Mucosa of stomach (tissue), 1 donor: ENCODE data around the gene SENP8.
"Not testable (repeated sequence)": the region's sequence is repeated elsewhere in the genome, so short reads cannot be mapped to it uniquely, and the experiment has no call there.

Experiments
- H3K27me3 ChIP-seq: one replicate; pipeline ENCODE4 v1.7.0; 2013; ENCODE audit warnings: mild to moderate bottlenecking, low read length; ENCODE audit not compliant: control insufficient read depth, insufficient read depth
- H3K36me3 ChIP-seq: one replicate; pipeline ENCODE4 v1.7.0; 2013; ENCODE audit warnings: low read length; ENCODE audit not compliant: control insufficient read depth, insufficient read depth
- H3K4me1 ChIP-seq: one replicate; pipeline ENCODE4 v1.7.0; 2013; ENCODE audit warnings: mild to moderate bottlenecking, low read length; ENCODE audit not compliant: control insufficient read depth, insufficient read depth
- H3K4me3 ChIP-seq: one replicate; pipeline ENCODE4 v1.7.0; 2013; ENCODE audit warnings: low read length
- H3K9ac ChIP-seq: one replicate; pipeline ENCODE4 v1.7.0; 2013; ENCODE audit warnings: mild to moderate bottlenecking, low read length, moderate library complexity
- H3K9me3 ChIP-seq: one replicate; pipeline ENCODE4 v1.7.0; 2013; ENCODE audit warnings: mild to moderate bottlenecking, low read length, moderate library complexity; ENCODE audit not compliant: control insufficient read depth
- donor health status: Pancreatic carcinoma.

SENP8 gene

GRCh38 chr15:72118017-72118978, at the start of gene SENP8, which contains the start of gene MYO9A:
TSS of gene SENP8 (plus strand) at chr15:72118403. CDS start at chr15:72139624, 21,221 bp downstream.
TSS of gene MYO9A (minus strand) at chr15:72118150. CDS start at chr15:72046563, 71,587 bp downstream.
- no peaks in the 10 kb centered on the region for H3K9me3 ChIP-seq
- peaks cover 3% of the 10 kb centered on the region for H3K4me1 ChIP-seq
- peak within 1 kb of the TSS; percentile 86 for H3K9ac ChIP-seq
- peak within 1 kb of the TSS; percentile 80 for H3K4me3 ChIP-seq
- H3K36me3 ChIP-seq: no peaks in the 10 kb centered on the region
- H3K27me3 ChIP-seq: no peaks in the 10 kb centered on the region

DNA sequence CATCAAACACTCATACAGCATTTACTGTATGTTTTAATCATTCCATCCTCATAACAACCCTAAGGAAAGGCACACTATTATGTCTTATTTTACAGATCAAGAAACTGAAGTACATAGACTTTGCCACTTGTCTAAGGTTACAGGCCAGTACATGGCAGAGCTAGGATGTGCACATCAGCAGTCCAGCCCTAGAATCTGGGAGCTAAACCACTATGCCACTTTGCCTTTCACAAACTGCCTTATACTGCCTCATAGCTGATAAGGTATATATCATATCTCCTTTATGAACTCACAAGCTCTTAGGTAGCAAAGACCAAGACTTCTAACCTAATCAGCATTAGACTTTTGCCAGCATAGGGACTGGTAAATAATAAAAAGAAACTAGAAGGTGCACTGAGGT, 49.3 kb upstream of the SENP8 start:
- H3K27me3 ChIP-seq: no peaks in the 10 kb centered on the region
- H3K9ac ChIP-seq: no peak overlapping the region
- no peak overlapping the region for H3K4me3 ChIP-seq
- H3K36me3 ChIP-seq: no peaks in the 10 kb centered on the region
- H3K9me3 ChIP-seq: no peaks in the 10 kb centered on the region
- H3K4me1 ChIP-seq: peaks cover 6% of the 10 kb centered on the region

DNA sequence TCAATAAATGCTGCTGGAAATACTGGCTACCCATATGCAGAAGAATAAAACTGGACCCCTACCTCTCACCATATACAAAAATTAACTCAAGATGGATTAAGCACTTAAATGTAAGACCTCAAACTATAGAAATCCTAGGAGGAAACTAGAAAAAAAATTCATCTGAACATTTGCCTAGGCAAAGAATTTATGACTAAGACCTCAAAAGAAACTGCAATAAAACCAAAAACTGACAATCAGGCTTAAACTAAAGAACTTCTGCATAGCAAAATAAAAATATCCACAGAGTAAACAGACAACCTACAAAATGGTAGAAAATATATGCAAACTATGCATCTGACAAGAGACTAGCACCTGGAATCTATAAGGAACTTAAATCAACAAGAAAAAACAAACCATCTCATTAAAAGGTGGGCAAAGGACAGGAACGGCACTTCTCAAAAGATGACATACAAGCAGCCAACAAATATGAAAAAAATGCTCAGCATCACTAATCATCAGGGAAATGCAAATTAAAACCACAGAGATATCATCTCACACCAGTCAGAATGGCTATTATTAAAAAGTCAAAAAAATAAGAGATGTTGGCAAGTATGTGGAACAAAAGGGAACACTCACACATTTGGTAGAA, 47.3 kb upstream of the SENP8 start:
- Histone ChIP-seq H3K9me3 (no peaks in the 10 kb centered on the region), H3K36me3 (no peaks in the 10 kb centered on the region), H3K4me1 (peaks cover 6% of the 10 kb centered on the region), H3K27me3 (no peaks in the 10 kb centered on the region), H3K4me3 (no peak overlapping the region), H3K9ac (no peak overlapping the region)

DNA sequence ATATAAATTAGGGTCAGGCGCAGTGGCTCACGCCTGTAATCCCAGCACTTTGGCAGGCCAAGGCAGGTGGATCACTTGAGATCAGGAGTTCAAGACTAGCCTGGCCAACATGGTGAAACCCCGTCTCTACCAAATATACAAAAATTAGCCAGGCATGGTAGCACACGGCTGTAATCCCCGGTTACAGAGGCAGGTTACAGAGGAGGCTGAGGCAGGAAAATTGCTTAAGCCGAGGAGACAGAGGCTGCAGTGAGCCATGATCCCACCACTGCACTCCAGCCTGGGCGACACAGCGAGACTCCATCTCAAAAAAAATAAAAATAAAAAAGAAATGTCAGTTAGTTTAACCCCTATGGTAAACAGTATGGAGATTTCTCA, 46.8 kb upstream of the SENP8 start:
- H3K27me3 ChIP-seq: not testable (repeated sequence)

GRCh38 chr15:72074335-72075060, 43.7 kb upstream of the SENP8 start:
- no peaks in the 10 kb centered on the region for H3K36me3 ChIP-seq
- H3K27me3 ChIP-seq: no peaks in the 10 kb centered on the region
- H3K4me1 ChIP-seq: no peaks in the 10 kb centered on the region
- H3K9ac ChIP-seq: no peak overlapping the region
- H3K9me3 ChIP-seq: no peaks in the 10 kb centered on the region
- no peak overlapping the region for H3K4me3 ChIP-seq

More for the DNA sequence above, 46.8 kb upstream of the SENP8 start:
- H3K9ac ChIP-seq, H3K4me3 ChIP-seq, H3K4me1 ChIP-seq, H3K9me3 ChIP-seq, H3K36me3 ChIP-seq: not testable (repeated sequence)

DNA sequence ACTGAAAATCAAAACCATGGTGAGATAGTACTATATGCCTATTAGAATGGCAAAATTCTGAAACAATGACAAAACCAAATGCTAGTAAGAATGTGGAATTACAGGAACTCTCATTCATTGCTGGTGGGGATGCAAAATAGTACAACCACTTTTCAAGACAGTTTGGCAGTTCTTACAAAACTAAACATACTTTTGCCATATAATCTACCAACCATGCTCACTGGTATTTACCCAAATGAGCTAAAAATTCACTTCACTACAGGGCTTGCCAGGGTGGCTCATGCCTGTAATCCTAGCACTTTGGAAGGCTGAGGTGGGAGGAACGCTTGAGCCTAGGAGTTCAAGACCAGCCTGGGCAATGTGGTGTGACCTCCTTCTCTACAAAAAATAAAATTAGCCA, 40.3 kb upstream of the SENP8 start:
- H3K9ac ChIP-seq: no peak overlapping the region
- no peaks in the 10 kb centered on the region for H3K27me3 ChIP-seq
- H3K36me3 ChIP-seq: no peaks in the 10 kb centered on the region
- H3K4me1 ChIP-seq: no peaks in the 10 kb centered on the region
- H3K9me3 ChIP-seq: no peaks in the 10 kb centered on the region
- no peak overlapping the region for H3K4me3 ChIP-seq

DNA sequence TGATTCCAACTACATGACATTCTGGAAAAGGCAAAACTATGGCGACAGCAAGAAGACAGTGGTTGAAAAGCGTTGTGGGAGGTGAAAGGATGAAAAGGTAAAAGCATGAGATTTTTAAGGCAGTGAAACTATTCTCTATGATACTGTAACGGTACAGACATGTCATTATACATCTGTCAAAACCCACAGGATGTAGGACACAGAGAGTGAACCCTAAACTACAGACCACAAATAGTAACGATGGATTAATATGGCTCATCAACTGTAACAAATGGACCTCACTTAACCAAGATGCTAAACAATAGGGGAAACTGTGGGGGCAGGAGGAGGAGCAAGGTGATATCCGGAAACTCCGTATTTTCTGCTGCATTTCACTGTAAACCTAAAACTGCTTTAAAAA, 39.3 kb upstream of the SENP8 start:
- no peaks in the 10 kb centered on the region for H3K9me3 ChIP-seq
- no peak overlapping the region for H3K9ac ChIP-seq
- no peaks in the 10 kb centered on the region for H3K27me3 ChIP-seq

DNA sequence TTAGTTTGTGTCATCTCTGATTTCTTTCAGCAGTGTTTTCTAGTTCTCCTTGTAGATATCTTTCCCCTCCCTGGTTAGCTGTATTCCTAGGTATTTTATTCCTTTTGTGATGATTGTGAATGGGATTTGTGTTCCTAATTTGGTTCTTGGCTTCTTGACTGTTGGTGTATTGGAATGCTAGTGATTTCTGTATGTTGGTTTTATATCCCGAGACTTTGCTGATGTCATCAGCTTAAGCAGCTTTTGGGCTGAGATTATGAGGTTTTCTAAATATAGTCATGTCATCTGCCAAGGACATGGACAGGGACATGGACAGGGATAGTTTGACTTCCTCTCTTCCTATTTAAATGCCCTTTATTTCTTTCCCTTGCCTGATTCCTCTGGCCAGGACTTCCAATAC, 36.0 kb upstream of the SENP8 start:
- H3K4me3 ChIP-seq: no peak overlapping the region
- no peaks in the 10 kb centered on the region for H3K36me3 ChIP-seq
- H3K9ac ChIP-seq: no peak overlapping the region
- H3K27me3 ChIP-seq: no peaks in the 10 kb centered on the region
- H3K4me1 ChIP-seq: no peaks in the 10 kb centered on the region
- H3K9me3 ChIP-seq: no peaks in the 10 kb centered on the region

More for the DNA sequence above, 39.3 kb upstream of the SENP8 start:
- no peaks in the 10 kb centered on the region for H3K36me3 ChIP-seq
- H3K4me1 ChIP-seq: no peaks in the 10 kb centered on the region
- H3K4me3 ChIP-seq: no peak overlapping the region

DNA sequence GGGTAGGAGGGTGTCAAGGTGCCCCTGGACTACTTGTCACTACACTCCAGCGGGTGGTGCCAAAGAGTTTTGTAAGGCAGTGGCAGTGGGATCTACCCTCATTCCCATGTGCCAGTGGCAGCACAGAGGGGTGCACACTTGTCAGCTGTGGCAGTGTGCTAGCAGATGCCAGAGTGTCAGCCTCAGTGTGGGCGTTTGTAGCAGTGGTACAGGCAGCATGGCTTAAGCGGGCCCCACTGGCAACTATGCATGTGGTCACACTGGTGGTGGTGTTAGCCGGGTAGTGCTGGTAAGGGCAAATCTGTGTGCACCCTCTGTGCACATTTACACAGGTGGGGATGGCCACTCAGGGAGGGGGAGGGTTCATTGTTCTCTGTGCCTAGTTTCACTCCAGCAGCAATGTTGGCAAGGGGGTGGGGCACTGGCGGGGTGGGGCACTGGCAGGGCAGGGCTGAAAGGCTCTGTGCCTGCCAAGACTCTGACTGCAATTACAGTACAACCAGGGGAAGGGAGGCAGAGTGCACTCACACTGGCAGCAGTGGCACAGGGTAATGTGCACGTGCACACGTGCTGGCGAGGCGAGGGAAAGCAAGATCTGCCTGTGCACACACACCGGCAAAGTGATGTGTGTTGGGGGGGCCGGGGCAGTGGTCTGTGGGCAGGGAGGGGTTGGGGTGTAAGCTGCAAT, 32.0 kb upstream of the SENP8 start:
- Histone ChIP-seq H3K4me1 (no peaks in the 10 kb centered on the region), H3K27me3 (no peaks in the 10 kb centered on the region), H3K9me3 (no peaks in the 10 kb centered on the region), H3K36me3 (no peaks in the 10 kb centered on the region), H3K4me3 (no peak overlapping the region), H3K9ac (no peak overlapping the region)

GRCh38 chr15:72086920-72087648, 31.1 kb upstream of the SENP8 start:
- H3K9me3 ChIP-seq: no peaks in the 10 kb centered on the region
- H3K9ac ChIP-seq: no peak overlapping the region
- no peaks in the 10 kb centered on the region for H3K27me3 ChIP-seq
- no peak overlapping the region for H3K4me3 ChIP-seq
- no peaks in the 10 kb centered on the region for H3K36me3 ChIP-seq
- H3K4me1 ChIP-seq: peaks cover 2% of the 10 kb centered on the region

GRCh38 chr15:72092006-72092405, 26.2 kb upstream of the SENP8 start:
- no peaks in the 10 kb centered on the region for H3K27me3 ChIP-seq
- H3K4me3 ChIP-seq: no peak overlapping the region
- peaks cover 4% of the 10 kb centered on the region for H3K4me1 ChIP-seq
- H3K9me3 ChIP-seq: no peaks in the 10 kb centered on the region
- H3K9ac ChIP-seq: no peak overlapping the region
- H3K36me3 ChIP-seq: no peaks in the 10 kb centered on the region
